Mesenchymal stem cell (in vitro differentiated cells and primary cell): ENCODE results near the gene SH3RF1.

Experiments used
- DNase-seq: peaks from one replicate; pipeline ENCODE4 v3.0.0-alpha.2; 2013
- H2AFZ ChIP-seq: one replicate; pipeline ENCODE4 v1.6.1; 2013; ENCODE audit warnings: low read depth, mild to moderate bottlenecking, control low read depth, inconsistent platforms, low read length, moderate library complexity
- H2AK5ac ChIP-seq: 2 replicates; pipeline ENCODE4 v1.6.1; 2013; ENCODE audit warnings: low read length, moderate library complexity, mild to moderate bottlenecking, inconsistent platforms; ENCODE audit not compliant: severe bottlenecking
- H2BK120ac ChIP-seq: one replicate; pipeline ENCODE4 v1.6.1; 2013; ENCODE audit warnings: low read depth, mild to moderate bottlenecking, inconsistent platforms, low read length, moderate library complexity
- H2BK12ac ChIP-seq, 2 experiments: one replicate each; pipeline ENCODE4 v1.6.1; 2013; ENCODE audit warnings: inconsistent platforms in 2 of 2, low read length in 2 of 2, mild to moderate bottlenecking in 2 of 2, moderate library complexity in 2 of 2, control low read depth in 1 of 2
- H2BK15ac ChIP-seq: one replicate; pipeline ENCODE4 v1.6.1; 2013; ENCODE audit warnings: mild to moderate bottlenecking, low read depth, inconsistent platforms; ENCODE audit not compliant: poor library complexity, severe bottlenecking
- H2BK5ac ChIP-seq: 2 replicates; pipeline ENCODE4 v1.6.1; 2013; ENCODE audit warnings: low read depth, mild to moderate bottlenecking, low read length, control low read depth, inconsistent platforms; ENCODE audit not compliant: poor library complexity, severe bottlenecking
- H3K14ac ChIP-seq, 2 experiments: one replicate each; pipeline ENCODE4 v1.6.1; 2013; ENCODE audit warnings: inconsistent platforms in 2 of 2, low read length in 2 of 2, control low read depth in 1 of 2, mild to moderate bottlenecking in 1 of 2, moderate library complexity in 1 of 2
- H3K18ac ChIP-seq, 2 experiments: one replicate each; pipeline ENCODE4 v1.6.1; 2013; ENCODE audit warnings: inconsistent platforms in 2 of 2, low read length in 2 of 2, control low read depth in 1 of 2, low read depth in 1 of 2, mild to moderate bottlenecking in 1 of 2
- H3K23ac ChIP-seq, 2 experiments: one replicate each; pipeline ENCODE4 v1.6.1; 2013; ENCODE audit warnings: inconsistent platforms in 2 of 2, low read length in 2 of 2, mild to moderate bottlenecking in 2 of 2, moderate library complexity in 2 of 2, control low read depth in 1 of 2
- H3K27ac ChIP-seq: 2 replicates; pipeline ENCODE4 v1.5.1; 2013; ENCODE audit warnings: mild to moderate bottlenecking, moderate library complexity, low read length, control low read depth, inconsistent platforms; ENCODE audit not compliant: poor library complexity, severe bottlenecking
- H3K27me3 ChIP-seq, 2 experiments: 2 replicates each; pipeline versions ENCODE4 v1.6.1 to v1.7.0; 2013; ENCODE audit warnings: low read length in 2 of 2, mild to moderate bottlenecking in 2 of 2, moderate library complexity in 2 of 2, control low read depth in 1 of 2, inconsistent platforms in 1 of 2; ENCODE audit not compliant: control insufficient read depth in 1 of 2, insufficient read depth in 1 of 2
- H3K36me3 ChIP-seq, 2 experiments: 2 replicates each; pipeline versions ENCODE4 v1.6.1 to v1.7.0; 2013; ENCODE audit warnings: low read length in 2 of 2, control low read depth in 1 of 2, inconsistent platforms in 1 of 2, low read depth in 1 of 2, mild to moderate bottlenecking in 1 of 2; ENCODE audit not compliant: insufficient read depth in 2 of 2, control insufficient read depth in 1 of 2
- H3K4ac ChIP-seq, 2 experiments: one replicate each; pipeline ENCODE4 v1.6.1; 2013; ENCODE audit warnings: inconsistent platforms in 2 of 2, low read length in 2 of 2, mild to moderate bottlenecking in 2 of 2, moderate library complexity in 2 of 2, control low read depth in 1 of 2, low read depth in 1 of 2
- H3K4me1 ChIP-seq: 2 replicates; pipeline ENCODE4 v1.6.1; 2013; ENCODE audit warnings: low read depth, low read length, control low read depth; ENCODE audit not compliant: control insufficient read depth, insufficient read depth
- H3K4me2 ChIP-seq: 2 replicates; pipeline ENCODE4 v1.6.1; 2013; ENCODE audit warnings: low read length, mild to moderate bottlenecking, inconsistent platforms; ENCODE audit not compliant: poor library complexity, severe bottlenecking
- H3K4me3 ChIP-seq, 2 experiments: 2 replicates each; pipeline versions ENCODE4 v1.5.1 to v1.7.0; 2013; ENCODE audit warnings: low read length in 2 of 2, mild to moderate bottlenecking in 2 of 2, control low read depth in 1 of 2, low read depth in 1 of 2; ENCODE audit not compliant: insufficient read depth in 1 of 2
- H3K79me1 ChIP-seq: replicated peaks from 2 replicates; pipeline ENCODE4 v1.6.1; 2013; ENCODE audit warnings: mild to moderate bottlenecking, control low read depth, low read length, inconsistent platforms; ENCODE audit not compliant: poor library complexity, severe bottlenecking
- H3K9ac ChIP-seq: 2 replicates; pipeline ENCODE4 v1.7.0; 2013; ENCODE audit warnings: mild to moderate bottlenecking, low read length, moderate library complexity
- H3K9me3 ChIP-seq: 2 replicates; pipeline ENCODE4 v1.7.0; 2013; ENCODE audit warnings: mild to moderate bottlenecking, low read length; ENCODE audit not compliant: control insufficient read depth
- H4K8ac ChIP-seq: one replicate; pipeline ENCODE4 v1.6.1; 2013; ENCODE audit warnings: inconsistent platforms, mild to moderate bottlenecking, low read length, moderate library complexity
- H4K91ac ChIP-seq: one replicate; pipeline ENCODE4 v1.6.1; 2013; ENCODE audit warnings: mild to moderate bottlenecking, low read length, inconsistent platforms
- WGBS: methylation state at CpG from one replicate; pipeline ENCODE4 v1.1.7; 2013; ENCODE audit warnings: mixed read lengths; 5-methylcytosine and 5-hydroxymethylcytosine counted together

Gene SH3RF1

GRCh38 chr4:169158861-169159260 is 111.9 kb downstream of the SH3RF1 start:
- H2AFZ ChIP-seq: no peak overlapping the region
- no peak overlapping the region for H4K91ac ChIP-seq
- DNase-seq: peak; percentile 29
- H3K18ac ChIP-seq: no peak overlapping the region
- no peak overlapping the region for H3K4me3 ChIP-seq
- H3K79me1 ChIP-seq: peaks cover 10% of the 10 kb centered on the region
- WGBS: 58% methylated on average over 2 of the region's 2 CpGs
- no peak overlapping the region for H3K9ac ChIP-seq
- peaks cover 0 to 30% of the 10 kb centered on the region in 2 experiments for H3K36me3 ChIP-seq
- H3K4me1 ChIP-seq: peaks cover 3% of the 10 kb centered on the region
- peak overlapping the region; percentile 21 for H2AK5ac ChIP-seq
- no peaks in the 10 kb centered on the region for H3K27me3 ChIP-seq
- no peak overlapping the region for H3K4me2 ChIP-seq
- H3K4ac ChIP-seq: no peak overlapping the region
- H3K23ac ChIP-seq: no peak overlapping the region
- H3K9me3 ChIP-seq: no peaks in the 10 kb centered on the region
- H2BK15ac ChIP-seq: no peak overlapping the region
- H2BK120ac ChIP-seq: no peak overlapping the region
- peak overlapping the region; percentile 92 for H3K27ac ChIP-seq
- no peak overlapping the region for H3K14ac ChIP-seq
- H2BK12ac ChIP-seq: no peak overlapping the region
- no peak overlapping the region for H2BK5ac ChIP-seq
- H4K8ac ChIP-seq: no peak overlapping the region

DNA sequence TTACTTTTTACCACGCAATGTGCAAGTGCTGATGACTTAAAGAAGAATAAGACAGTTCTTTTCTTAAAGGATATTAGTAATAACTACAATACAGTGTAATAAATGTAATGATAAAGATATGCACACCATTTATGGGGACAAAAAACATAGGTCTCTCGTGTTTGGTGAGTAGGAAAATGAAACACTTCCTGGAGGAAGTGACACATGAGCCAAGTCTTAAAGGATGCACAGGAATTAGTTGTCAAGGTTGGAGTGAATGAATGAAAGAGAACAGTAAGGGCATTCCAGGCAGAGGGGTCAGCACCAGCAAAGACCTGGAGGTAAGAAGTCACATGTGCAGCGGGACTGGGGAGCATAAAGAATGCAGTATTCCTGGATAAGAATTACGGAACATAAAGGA is 112.7 kb downstream of the SH3RF1 start:
- Histone ChIP-seq H4K8ac (no peak overlapping the region), H3K9me3 (no peaks in the 10 kb centered on the region), H3K4ac (no peak overlapping the region), H3K27me3 (no peaks in the 10 kb centered on the region), H3K18ac (no peak overlapping the region), H3K4me2 (no peak overlapping the region), H2BK12ac (no peak overlapping the region), H2BK120ac (no peak overlapping the region), H3K4me1 (peaks cover 3% of the 10 kb centered on the region), H2BK15ac (no peak overlapping the region), H3K79me1 (peaks cover 9% of the 10 kb centered on the region), H3K36me3 (peaks cover 0 to 38% of the 10 kb centered on the region in 2 experiments), H3K9ac (no peak overlapping the region), H3K27ac (peak overlapping the region; percentile 13), H2AK5ac (no peak overlapping the region), H4K91ac (no peak overlapping the region), H2AFZ (no peak overlapping the region), H3K4me3 (no peak overlapping the region), H3K23ac (no peak overlapping the region), H3K14ac (no peak overlapping the region), H2BK5ac (no peak overlapping the region)
- DNase-seq: no peak
- WGBS: 75% methylated on average over 3 of the region's 4 CpGs

DNA sequence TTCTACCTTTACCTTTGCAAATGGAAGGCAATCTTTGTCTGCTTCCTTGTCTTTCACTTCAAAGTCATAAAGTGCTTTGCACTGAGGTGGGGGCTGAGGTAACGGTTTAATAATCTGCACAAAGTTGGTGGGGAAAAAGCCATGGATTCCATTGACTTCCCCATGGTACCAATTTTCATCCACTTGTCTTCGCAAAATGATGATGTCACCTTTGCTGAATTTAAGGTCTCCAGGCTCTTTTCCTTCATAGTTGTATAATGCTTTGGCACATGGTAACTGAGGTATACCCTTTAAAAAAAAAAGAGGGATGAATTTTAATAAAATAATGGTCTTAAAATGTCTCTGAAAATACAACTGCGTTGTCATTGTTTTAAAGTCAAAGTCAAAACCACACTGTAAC is 114.4 kb downstream of the SH3RF1 start:
- Histone ChIP-seq H3K4me3 (no peak overlapping the region), H3K36me3 (peaks cover 3 to 48% of the 10 kb centered on the region in 2 experiments), H2BK12ac (no peak overlapping the region), H3K27me3 (no peaks in the 10 kb centered on the region), H3K18ac (no peak overlapping the region), H3K4me1 (peaks cover 3% of the 10 kb centered on the region), H3K23ac (no peak overlapping the region), H3K9ac (no peak overlapping the region), H4K91ac (no peak overlapping the region), H2AFZ (no peak overlapping the region), H2BK15ac (no peak overlapping the region), H3K4ac (no peak overlapping the region), H3K27ac (no peak overlapping the region), H3K14ac (no peak overlapping the region), H2AK5ac (no peak overlapping the region), H4K8ac (no peak overlapping the region), H2BK120ac (no peak overlapping the region), H3K4me2 (no peak overlapping the region), H3K9me3 (no peaks in the 10 kb centered on the region), H3K79me1 (peaks cover 15% of the 10 kb centered on the region), H2BK5ac (no peak overlapping the region)
- 92% methylated on average over 2 of the region's 3 CpGs for WGBS
- no peak for DNase-seq

DNA sequence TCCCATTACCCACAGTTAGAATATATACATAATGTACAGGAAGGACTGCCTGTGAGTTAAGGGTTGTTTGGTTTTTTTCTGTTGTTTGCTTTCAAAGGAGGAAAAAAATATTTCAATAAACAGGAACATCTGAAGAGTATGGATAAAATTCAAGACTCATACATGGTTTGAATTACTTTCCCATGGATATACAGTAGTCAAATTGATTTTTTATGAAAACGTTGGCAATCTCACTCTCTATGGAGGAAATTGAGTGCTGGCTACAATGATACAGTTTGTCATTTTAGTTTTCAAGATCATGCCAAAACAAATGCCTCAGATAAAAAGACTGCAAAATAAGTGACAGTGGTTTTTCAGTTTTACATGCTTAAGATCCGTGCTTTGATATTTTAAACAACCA is 116.6 kb downstream of the SH3RF1 start:
- Histone ChIP-seq H3K9me3 (no peaks in the 10 kb centered on the region), H2BK12ac (no peak overlapping the region), H3K14ac (no peak overlapping the region), H3K4me2 (no peak overlapping the region), H2AK5ac (no peak overlapping the region), H3K4me1 (peaks cover 2% of the 10 kb centered on the region), H2BK5ac (no peak overlapping the region), H2AFZ (no peak overlapping the region), H3K36me3 (peaks cover 3 to 64% of the 10 kb centered on the region in 2 experiments), H3K79me1 (peaks cover 19% of the 10 kb centered on the region), H3K18ac (no peak overlapping the region), H3K27me3 (no peaks in the 10 kb centered on the region), H2BK15ac (no peak overlapping the region), H3K23ac (no peak overlapping the region), H4K8ac (no peak overlapping the region), H3K27ac (no peak overlapping the region), H3K4ac (no peak overlapping the region), H3K4me3 (no peak overlapping the region), H2BK120ac (no peak overlapping the region), H4K91ac (no peak overlapping the region), H3K9ac (no peak overlapping the region)
- DNase-seq: no peak
- WGBS: 69% methylated on average over 1 of the region's 2 CpGs
